GM23338 (cell line): ENCODE measurements around the gene ZFHX2. TPM values are rescaled to one million over a fixed set of nuclear protein-coding genes. Genes with fewer than 3 reads are reported as not detected.

Experiments
- ATAC-seq: fragments of 200-7000 bp; cut with Tn5 transposase; 3 replicates; pipeline ENCODE4 v1.9.1; 2020
- DNase-seq: peaks from one replicate; pipeline ENCODE4 v3.0.0-alpha.2; 2015; ENCODE audit warnings: low spot score
- H2AFZ ChIP-seq: fragments of 200-600 bp; sonication (generic); 2 replicates; pipeline ENCODE4 v1.8.0; 2016; ENCODE audit warnings: antibody characterized with exemption, mild to moderate bottlenecking, moderate library complexity
- H3F3A ChIP-seq: fragments of 200-600 bp; sonication (generic); replicated peaks from 2 replicates; pipeline ENCODE4 v1.8.0; 2017; ENCODE audit warnings: antibody characterized with exemption, mixed run types, low read depth
- H3K27ac ChIP-seq: fragments of 200-600 bp; sonication (generic); 2 replicates; pipeline ENCODE4 v1.6.1; 2016; ENCODE audit warnings: low read depth
- H3K27me3 ChIP-seq: fragments of 200-600 bp; sonication (generic); 2 replicates; pipeline ENCODE4 v1.8.0; 2016; ENCODE audit warnings: mild to moderate bottlenecking, mixed run types, moderate library complexity; ENCODE audit not compliant: insufficient read depth
- H3K36me3 ChIP-seq: fragments of 200-600 bp; sonication (generic); 2 replicates; pipeline ENCODE4 v1.8.0; 2016; ENCODE audit warnings: mild to moderate bottlenecking; ENCODE audit not compliant: insufficient read depth
- H3K4me1 ChIP-seq: fragments of 200-600 bp; sonication (generic); 2 replicates; pipeline ENCODE4 v1.8.0; 2016; ENCODE audit warnings: mild to moderate bottlenecking, moderate library complexity; ENCODE audit not compliant: insufficient read depth
- H3K4me2 ChIP-seq: fragments of 200-600 bp; sonication (generic); 2 replicates; pipeline ENCODE4 v1.7.1; 2017; ENCODE audit warnings: mixed run types
- H3K4me3 ChIP-seq: fragments of 200-600 bp; sonication (generic); 2 replicates; pipeline ENCODE4 v1.6.1; 2016; ENCODE audit warnings: mixed run types
- H3K79me2 ChIP-seq: fragments of 200-600 bp; sonication (generic); replicated peaks from 2 replicates; pipeline ENCODE4 v1.8.0; 2017; ENCODE audit warnings: mild to moderate bottlenecking; ENCODE audit not compliant: insufficient read depth
- H3K9me2 ChIP-seq: fragments of 200-600 bp; sonication (generic); 2 replicates; pipeline ENCODE4 v1.8.0; 2017; ENCODE audit not compliant: insufficient read depth
- H4K20me1 ChIP-seq: fragments of 200-600 bp; sonication (generic); replicated peaks from 2 replicates; pipeline ENCODE4 v1.8.0; 2017; ENCODE audit warnings: mild to moderate bottlenecking; ENCODE audit not compliant: insufficient read depth
- H3K27ac Mint-ChIP-seq: 2 replicates; pipeline ENCODE4 v1.8.0; 2020; ENCODE audit warnings: inconsistent platforms, mild to moderate bottlenecking, moderate library complexity, mixed read lengths
- H3K27me3 Mint-ChIP-seq: 3 replicates; pipeline ENCODE4 v1.8.0; 2022; ENCODE audit warnings: low read depth, mild to moderate bottlenecking, moderate library complexity, mixed read lengths, inconsistent platforms; ENCODE audit not compliant: insufficient read depth, poor library complexity
- H3K36me3 Mint-ChIP-seq: 3 replicates; pipeline ENCODE4 v1.8.0; 2021; ENCODE audit warnings: low read depth, mild to moderate bottlenecking, inconsistent platforms, moderate library complexity, mixed read lengths
- H3K4me1 Mint-ChIP-seq: 3 replicates; pipeline ENCODE4 v1.8.0; 2020; ENCODE audit warnings: mild to moderate bottlenecking, inconsistent platforms, mixed read lengths
- H3K4me3 Mint-ChIP-seq: 3 replicates; pipeline ENCODE4 v1.8.0; 2021; ENCODE audit warnings: moderate library complexity, mild to moderate bottlenecking, inconsistent platforms, mixed read lengths
- H3K9me3 Mint-ChIP-seq: 3 replicates; pipeline ENCODE4 v1.8.0; 2020; ENCODE audit warnings: moderate library complexity, mild to moderate bottlenecking, inconsistent platforms, mixed read lengths
- NANOG ChIP-seq: IDR thresholded peaks from 2 replicates; pipeline ENCODE4 v1.6.1; 2016; ENCODE audit warnings: antibody characterized with exemption, borderline replicate concordance
- ZNF331 ChIP-seq: fragments of 250-450 bp; sonication (Bioruptor Pico); IDR thresholded peaks from 2 replicates; pipeline ENCODE4 v1.5.0; 2020; ENCODE audit warnings: low read depth, mild to moderate bottlenecking, moderate library complexity
- polyA plus RNA-seq: library from polyadenylated mRNA; unstranded; fragments of >200 nt; fragmentation: Nextera tagmentation; extraction: Ambion mirVana; gene quantifications from 2 replicates; pipeline ENCODE4 v1.2.1, GENCODE V29; 2016
- total RNA-seq: library from RNA; depleted of rRNA; stranded (reverse); fragments of >200 nt; shearing (Covaris generic); gene quantifications from 2 replicates; pipeline ENCODE4 v1.2.3, GENCODE V29; 2014
- TF ChIP-seq, protein P1 (sequence below): IDR thresholded peaks from one replicate; pipeline ENCODE4 v1.6.1; 2018; ENCODE audit warnings: antibody characterized with exemption; ENCODE audit not compliant: unreplicated experiment
- TF ChIP-seq, protein P2 (sequence below), 2 experiments: fragments of 200-600 bp in 1 of 2; sonication (generic) in 1 of 2; conservative IDR thresholded peaks; 2 replicates each; pipeline versions ENCODE4 v1.5.1 to v1.6.1; 2016 to 2017; ENCODE audit warnings: antibody characterized with exemption in 2 of 2, low read depth in 2 of 2, mild to moderate bottlenecking in 2 of 2, moderate library complexity in 1 of 2

The ZFHX2 gene
- total and polyA plus RNA-seq, 2 experiments from 2014 or later, result 11.6 to 18.5 TPM

DNA sequence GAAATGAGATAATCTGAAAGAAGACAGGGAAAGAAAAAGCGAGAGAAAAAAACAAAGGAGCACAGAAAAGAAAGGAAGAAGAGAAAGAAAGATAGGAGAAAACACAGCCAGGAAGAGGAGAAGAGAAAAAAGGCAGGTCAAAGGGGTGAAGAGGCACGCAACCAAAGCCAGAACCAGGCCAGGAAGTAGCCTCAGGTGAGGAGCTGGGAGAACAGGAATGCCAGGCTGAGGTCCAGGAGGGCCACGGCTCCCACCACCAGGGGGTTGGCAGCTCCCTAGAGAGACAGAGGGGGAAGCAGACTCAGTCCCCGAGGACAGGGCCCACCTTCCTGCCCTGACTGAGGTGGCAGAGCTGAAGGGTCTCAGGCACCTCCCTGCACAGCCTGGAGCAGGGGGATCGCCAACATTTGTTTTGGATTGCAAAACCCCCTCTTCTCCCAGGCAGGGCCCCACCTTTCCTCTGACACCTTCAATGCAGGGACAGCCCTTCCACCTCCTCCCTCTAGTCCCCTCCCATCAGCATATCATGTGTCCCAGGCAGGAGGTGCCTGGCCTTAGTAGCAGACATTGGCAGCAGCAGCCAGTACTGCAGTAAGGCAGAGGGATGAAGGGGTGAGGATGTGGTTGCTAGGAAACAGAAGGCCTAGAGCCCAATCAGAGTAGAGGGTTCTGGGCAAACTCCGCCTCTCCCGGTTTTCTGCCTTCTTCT is 18.0 kb upstream of the ZFHX2 start:
- DNase-seq, result peak; percentile 90

More for the DNA sequence above, 18.0 kb upstream of the ZFHX2 start:
- Mint-ChIP-seq H3K4me1 (peaks cover 50% of the 10 kb centered on the region), H3K27ac (0 out of 2 replicates have a peak overlapping the region, but pooled peaks have one; percentile 53), H3K9me3 (peaks cover 4% of the 10 kb centered on the region; the same call in 1 of the 3 replicates), H3K27me3 (peaks cover 31% of the 10 kb centered on the region), H3K4me3 (peak overlapping the region; percentile 1; the same call in 1 of the 3 replicates), H3K36me3 (peaks cover 26% of the 10 kb centered on the region)
- H3K27me3 ChIP-seq, result peaks cover 4% of the 10 kb centered on the region
- H3K79me2 ChIP-seq, result peaks cover 4% of the 10 kb centered on the region
- no peaks in the 10 kb centered on the region for H3K9me2 ChIP-seq
- no peaks in the 10 kb centered on the region for H3K36me3 ChIP-seq
- H3K4me1 ChIP-seq, result peaks cover 31% of the 10 kb centered on the region
- peaks cover 15% of the 10 kb centered on the region for H3F3A ChIP-seq
- H3K27ac ChIP-seq, result peak overlapping the region; percentile 78; the same call in 1 of the 2 replicates
- peak; percentile 57 for ATAC-seq
- H4K20me1 ChIP-seq, result peaks cover 9% of the 10 kb centered on the region
- no peak overlapping the region for H2AFZ ChIP-seq
- H3K4me2 ChIP-seq, result peak overlapping the region; percentile 86
- peak overlapping the region; percentile 43 for H3K4me3 ChIP-seq
- TF ChIP-seq, protein P1, sequence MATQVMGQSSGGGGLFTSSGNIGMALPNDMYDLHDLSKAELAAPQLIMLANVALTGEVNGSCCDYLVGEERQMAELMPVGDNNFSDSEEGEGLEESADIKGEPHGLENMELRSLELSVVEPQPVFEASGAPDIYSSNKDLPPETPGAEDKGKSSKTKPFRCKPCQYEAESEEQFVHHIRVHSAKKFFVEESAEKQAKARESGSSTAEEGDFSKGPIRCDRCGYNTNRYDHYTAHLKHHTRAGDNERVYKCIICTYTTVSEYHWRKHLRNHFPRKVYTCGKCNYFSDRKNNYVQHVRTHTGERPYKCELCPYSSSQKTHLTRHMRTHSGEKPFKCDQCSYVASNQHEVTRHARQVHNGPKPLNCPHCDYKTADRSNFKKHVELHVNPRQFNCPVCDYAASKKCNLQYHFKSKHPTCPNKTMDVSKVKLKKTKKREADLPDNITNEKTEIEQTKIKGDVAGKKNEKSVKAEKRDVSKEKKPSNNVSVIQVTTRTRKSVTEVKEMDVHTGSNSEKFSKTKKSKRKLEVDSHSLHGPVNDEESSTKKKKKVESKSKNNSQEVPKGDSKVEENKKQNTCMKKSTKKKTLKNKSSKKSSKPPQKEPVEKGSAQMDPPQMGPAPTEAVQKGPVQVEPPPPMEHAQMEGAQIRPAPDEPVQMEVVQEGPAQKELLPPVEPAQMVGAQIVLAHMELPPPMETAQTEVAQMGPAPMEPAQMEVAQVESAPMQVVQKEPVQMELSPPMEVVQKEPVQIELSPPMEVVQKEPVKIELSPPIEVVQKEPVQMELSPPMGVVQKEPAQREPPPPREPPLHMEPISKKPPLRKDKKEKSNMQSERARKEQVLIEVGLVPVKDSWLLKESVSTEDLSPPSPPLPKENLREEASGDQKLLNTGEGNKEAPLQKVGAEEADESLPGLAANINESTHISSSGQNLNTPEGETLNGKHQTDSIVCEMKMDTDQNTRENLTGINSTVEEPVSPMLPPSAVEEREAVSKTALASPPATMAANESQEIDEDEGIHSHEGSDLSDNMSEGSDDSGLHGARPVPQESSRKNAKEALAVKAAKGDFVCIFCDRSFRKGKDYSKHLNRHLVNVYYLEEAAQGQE, result no peak
- TF ChIP-seq NANOG (no peak), ZNF331 (no peak)
- TF ChIP-seq, protein P2, sequence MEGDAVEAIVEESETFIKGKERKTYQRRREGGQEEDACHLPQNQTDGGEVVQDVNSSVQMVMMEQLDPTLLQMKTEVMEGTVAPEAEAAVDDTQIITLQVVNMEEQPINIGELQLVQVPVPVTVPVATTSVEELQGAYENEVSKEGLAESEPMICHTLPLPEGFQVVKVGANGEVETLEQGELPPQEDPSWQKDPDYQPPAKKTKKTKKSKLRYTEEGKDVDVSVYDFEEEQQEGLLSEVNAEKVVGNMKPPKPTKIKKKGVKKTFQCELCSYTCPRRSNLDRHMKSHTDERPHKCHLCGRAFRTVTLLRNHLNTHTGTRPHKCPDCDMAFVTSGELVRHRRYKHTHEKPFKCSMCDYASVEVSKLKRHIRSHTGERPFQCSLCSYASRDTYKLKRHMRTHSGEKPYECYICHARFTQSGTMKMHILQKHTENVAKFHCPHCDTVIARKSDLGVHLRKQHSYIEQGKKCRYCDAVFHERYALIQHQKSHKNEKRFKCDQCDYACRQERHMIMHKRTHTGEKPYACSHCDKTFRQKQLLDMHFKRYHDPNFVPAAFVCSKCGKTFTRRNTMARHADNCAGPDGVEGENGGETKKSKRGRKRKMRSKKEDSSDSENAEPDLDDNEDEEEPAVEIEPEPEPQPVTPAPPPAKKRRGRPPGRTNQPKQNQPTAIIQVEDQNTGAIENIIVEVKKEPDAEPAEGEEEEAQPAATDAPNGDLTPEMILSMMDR (conservative IDR thresholded peaks at IDR 0.05; ENCODE audit: low read depth in 2 of 2), result no peak
